ENCODE measurements around the gene IZUMO2. TPM values are rescaled to one million over a fixed set of nuclear protein-coding genes. Genes with fewer than 3 reads are reported as not detected.

Gene IZUMO2
- total and polyA plus RNA-seq, 9 of the 15 experiments (the other 6 are each of a cell fraction or from before 2014, with no cell fraction given) = not detected

DNA sequence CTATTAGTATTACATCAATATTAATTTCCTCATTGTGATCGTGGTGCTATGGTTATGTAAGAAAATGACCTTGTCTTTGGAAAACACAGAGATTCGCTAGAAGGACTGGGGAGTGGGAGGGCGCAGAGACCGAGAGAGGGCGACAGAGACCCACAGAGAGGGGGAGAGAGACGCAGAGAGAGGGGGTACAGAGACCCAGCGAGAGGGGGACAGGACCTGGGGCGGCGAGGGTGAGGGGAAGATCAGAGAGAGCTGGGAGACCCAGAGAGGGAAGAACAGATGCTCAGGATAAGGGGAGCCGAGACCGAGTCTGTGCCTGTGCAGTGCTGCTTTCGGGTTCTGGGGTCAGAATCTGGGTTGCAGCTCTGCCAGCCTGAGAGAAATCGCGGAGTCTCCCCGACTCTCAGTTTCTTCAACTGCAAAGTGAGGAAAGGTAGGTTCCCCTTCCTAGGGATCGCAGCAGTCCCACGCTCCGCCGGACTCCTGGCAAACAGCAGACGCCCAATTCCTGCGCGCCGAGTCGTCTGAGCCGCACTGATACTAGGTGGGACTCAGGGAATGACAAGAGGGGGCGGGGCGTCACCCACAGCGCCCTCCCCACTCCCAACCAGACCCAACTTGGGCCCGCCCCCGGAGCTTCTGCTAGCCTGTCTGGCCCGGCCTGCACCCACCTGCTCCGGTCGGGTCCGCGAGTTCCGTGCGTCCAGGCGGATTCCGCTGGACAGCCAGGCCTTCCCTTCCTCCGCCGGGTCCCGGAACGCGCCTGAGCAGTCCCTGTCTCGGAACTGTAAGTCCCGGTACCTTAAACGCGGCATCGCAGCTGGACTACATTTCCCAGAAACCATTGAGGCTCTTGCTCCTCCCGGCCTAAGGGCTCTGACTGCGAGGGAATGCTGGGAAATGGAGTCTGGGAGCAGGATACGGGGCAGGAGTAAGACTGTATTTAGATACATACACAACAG, 15.3 kb downstream of the IZUMO2 start (continued):
- TF ChIP-seq, protein P1, sequence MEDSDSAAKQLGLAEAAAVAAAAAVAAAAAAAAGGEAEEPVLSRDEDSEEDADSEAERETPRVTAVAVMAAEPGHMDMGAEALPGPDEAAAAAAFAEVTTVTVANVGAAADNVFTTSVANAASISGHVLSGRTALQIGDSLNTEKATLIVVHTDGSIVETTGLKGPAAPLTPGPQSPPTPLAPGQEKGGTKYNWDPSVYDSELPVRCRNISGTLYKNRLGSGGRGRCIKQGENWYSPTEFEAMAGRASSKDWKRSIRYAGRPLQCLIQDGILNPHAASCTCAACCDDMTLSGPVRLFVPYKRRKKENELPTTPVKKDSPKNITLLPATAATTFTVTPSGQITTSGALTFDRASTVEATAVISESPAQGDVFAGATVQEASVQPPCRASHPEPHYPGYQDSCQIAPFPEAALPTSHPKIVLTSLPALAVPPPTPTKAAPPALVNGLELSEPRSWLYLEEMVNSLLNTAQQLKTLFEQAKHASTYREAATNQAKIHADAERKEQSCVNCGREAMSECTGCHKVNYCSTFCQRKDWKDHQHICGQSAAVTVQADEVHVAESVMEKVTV (CRISPR knock-in tag; IDR thresholded peaks at IDR 0.05) = no peak
- peak; percentile 95 for TF ChIP-seq ZNF766 (CRISPR knock-in tag; conservative IDR thresholded peaks at IDR 0.05)
- peak; percentile 37; the same call in 1 of the 2 replicates for TF ChIP-seq BACH1 (tag; IDR thresholded peaks at IDR 0.05)
- 0 out of 2 replicates have a peak, but pooled peaks have one; percentile 40 for TF ChIP-seq ZBTB9 (CRISPR knock-in tag; IDR thresholded peaks at IDR 0.05)
- TF ChIP-seq MTA3 (IDR thresholded peaks at IDR 0.05; ENCODE audit: borderline replicate concordance) = peak; percentile 51; the same call in 1 of the 2 replicates
- TF ChIP-seq, protein P2, sequence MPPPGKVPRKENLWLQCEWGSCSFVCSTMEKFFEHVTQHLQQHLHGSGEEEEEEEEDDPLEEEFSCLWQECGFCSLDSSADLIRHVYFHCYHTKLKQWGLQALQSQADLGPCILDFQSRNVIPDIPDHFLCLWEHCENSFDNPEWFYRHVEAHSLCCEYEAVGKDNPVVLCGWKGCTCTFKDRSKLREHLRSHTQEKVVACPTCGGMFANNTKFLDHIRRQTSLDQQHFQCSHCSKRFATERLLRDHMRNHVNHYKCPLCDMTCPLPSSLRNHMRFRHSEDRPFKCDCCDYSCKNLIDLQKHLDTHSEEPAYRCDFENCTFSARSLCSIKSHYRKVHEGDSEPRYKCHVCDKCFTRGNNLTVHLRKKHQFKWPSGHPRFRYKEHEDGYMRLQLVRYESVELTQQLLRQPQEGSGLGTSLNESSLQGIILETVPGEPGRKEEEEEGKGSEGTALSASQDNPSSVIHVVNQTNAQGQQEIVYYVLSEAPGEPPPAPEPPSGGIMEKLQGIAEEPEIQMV (tag; conservative IDR thresholded peaks at IDR 0.05; ENCODE audit: low read depth) = peak; percentile 66
- TF ChIP-seq, protein P3, sequence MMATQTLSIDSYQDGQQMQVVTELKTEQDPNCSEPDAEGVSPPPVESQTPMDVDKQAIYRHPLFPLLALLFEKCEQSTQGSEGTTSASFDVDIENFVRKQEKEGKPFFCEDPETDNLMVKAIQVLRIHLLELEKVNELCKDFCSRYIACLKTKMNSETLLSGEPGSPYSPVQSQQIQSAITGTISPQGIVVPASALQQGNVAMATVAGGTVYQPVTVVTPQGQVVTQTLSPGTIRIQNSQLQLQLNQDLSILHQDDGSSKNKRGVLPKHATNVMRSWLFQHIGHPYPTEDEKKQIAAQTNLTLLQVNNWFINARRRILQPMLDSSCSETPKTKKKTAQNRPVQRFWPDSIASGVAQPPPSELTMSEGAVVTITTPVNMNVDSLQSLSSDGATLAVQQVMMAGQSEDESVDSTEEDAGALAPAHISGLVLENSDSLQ (IDR thresholded peaks at IDR 0.05) = peak; percentile 45
- TF ChIP-seq BRD9 (IDR thresholded peaks at IDR 0.05; ENCODE audit: low read depth, partially characterized antibody) = peak; percentile 36
- TF ChIP-seq ZNF639 (CRISPR knock-in tag; conservative IDR thresholded peaks at IDR 0.05 in 1 of 2, IDR thresholded peaks at IDR 0.05 in 1 of 2) = peak in 1 of 2 experiments; percentile 63; a peak in 1 of 4 replicates
- TF ChIP-seq MTA1 (IDR thresholded peaks at IDR 0.05; ENCODE audit: borderline replicate concordance) = peak; percentile 54; the same call in 1 of the 2 replicates
- TF ChIP-seq RAD21 (CRISPR knock-in tag; conservative IDR thresholded peaks at IDR 0.05 in 1 of 2, IDR thresholded peaks at IDR 0.05 in 1 of 2) = peak; percentile 56 to 59
- TF ChIP-seq ELF1 (tag; IDR thresholded peaks at IDR 0.05) = no peak
- TF ChIP-seq ATF1 (CRISPR knock-in tag; IDR thresholded peaks at IDR 0.05) = 0 out of 2 replicates have a peak, but pooled peaks have one; percentile 34
- TF ChIP-seq ATF1 (tag; IDR thresholded peaks at IDR 0.05) = peak; percentile 79
- peak; percentile 43 to 78; a peak in 1 of 4 replicates for TF ChIP-seq MAZ (CRISPR knock-in tag; conservative IDR thresholded peaks at IDR 0.05 in 1 of 2, IDR thresholded peaks at IDR 0.05 in 1 of 2)
